Left hindlimb (tissue), 1 donor: ENCODE results near the gene MAML2.

Experiments
- DNase-seq: peaks from one replicate; pipeline ENCODE4 v3.0.0-alpha.2; 2018

MAML2 gene

GRCh38 chr11:96178049-96178886 is 164.7 kb downstream of the MAML2 start:
- no peak for DNase-seq

- DNase-seq, result no peak
Observed at GRCh38 chr11:96177146-96177545, 165.8 kb downstream of the MAML2 start.

- DNase-seq, result no peak
Observed at GRCh38 chr11:96173906-96174305, 169.1 kb downstream of the MAML2 start.

- DNase-seq, result no peak
Observed at GRCh38 chr11:96173422-96173821, 169.6 kb downstream of the MAML2 start.

- DNase-seq, result no peak
Observed at GRCh38 chr11:96172604-96173003, 170.4 kb downstream of the MAML2 start.

- no peak for DNase-seq
Observed at GRCh38 chr11:96169250-96169649, 173.7 kb downstream of the MAML2 start.

GRCh38 chr11:96168623-96169022 is 174.4 kb downstream of the MAML2 start:
- no peak for DNase-seq

- no peak for DNase-seq
Observed at GRCh38 chr11:96167787-96168186, 175.2 kb downstream of the MAML2 start.

GRCh38 chr11:96167203-96167758 is 175.7 kb downstream of the MAML2 start:
- no peak for DNase-seq

GRCh38 chr11:96162816-96163499 is 180.0 kb downstream of the MAML2 start:
- peak; percentile 66 for DNase-seq

GRCh38 chr11:96161307-96162089 is 181.5 kb downstream of the MAML2 start:
- no peak for DNase-seq

GRCh38 chr11:96160732-96161306 is 182.2 kb downstream of the MAML2 start:
- no peak for DNase-seq

GRCh38 chr11:96159968-96160367 is 183.0 kb downstream of the MAML2 start:
- DNase-seq, result no peak

GRCh38 chr11:96158126-96158525 is 184.9 kb downstream of the MAML2 start:
- DNase-seq, result no peak

GRCh38 chr11:96157517-96157873 is 185.5 kb downstream of the MAML2 start:
- no peak for DNase-seq

- no peak for DNase-seq
Observed at GRCh38 chr11:96156379-96156722, 186.6 kb downstream of the MAML2 start.

GRCh38 chr11:96155627-96156378 is 187.2 kb downstream of the MAML2 start:
- peak; percentile 88 for DNase-seq

GRCh38 chr11:96154802-96155520 is 188.0 kb downstream of the MAML2 start:
- DNase-seq, result no peak

GRCh38 chr11:96152623-96153022 is 190.4 kb downstream of the MAML2 start:
- DNase-seq, result no peak

- DNase-seq, result no peak
Observed at GRCh38 chr11:96151501-96151900, 191.5 kb downstream of the MAML2 start.

GRCh38 chr11:96150609-96151008 is 192.4 kb downstream of the MAML2 start:
- DNase-seq, result no peak
